Testis (tissue), 2 donors: ENCODE results near the gene TCP11.

Experiments
- CTCF ChIP-seq, 3 experiments: fragments of 450-650 bp in 2 of 3; fragments of 200-600 bp in 1 of 3; sonication (generic) in 1 of 3; IDR thresholded peaks; one replicate each; pipeline ENCODE4 v1.5.1; 2016 to 2019; ENCODE audit warnings: antibody characterized with exemption in 3 of 3, mild to moderate bottlenecking in 2 of 3, moderate library complexity in 1 of 3
- POLR2A ChIP-seq: fragments of 450-650 bp; IDR thresholded peaks from one replicate; pipeline ENCODE4 v1.6.1; 2017; ENCODE audit warnings: antibody characterized with exemption, mild to moderate bottlenecking, moderate library complexity

DNA sequence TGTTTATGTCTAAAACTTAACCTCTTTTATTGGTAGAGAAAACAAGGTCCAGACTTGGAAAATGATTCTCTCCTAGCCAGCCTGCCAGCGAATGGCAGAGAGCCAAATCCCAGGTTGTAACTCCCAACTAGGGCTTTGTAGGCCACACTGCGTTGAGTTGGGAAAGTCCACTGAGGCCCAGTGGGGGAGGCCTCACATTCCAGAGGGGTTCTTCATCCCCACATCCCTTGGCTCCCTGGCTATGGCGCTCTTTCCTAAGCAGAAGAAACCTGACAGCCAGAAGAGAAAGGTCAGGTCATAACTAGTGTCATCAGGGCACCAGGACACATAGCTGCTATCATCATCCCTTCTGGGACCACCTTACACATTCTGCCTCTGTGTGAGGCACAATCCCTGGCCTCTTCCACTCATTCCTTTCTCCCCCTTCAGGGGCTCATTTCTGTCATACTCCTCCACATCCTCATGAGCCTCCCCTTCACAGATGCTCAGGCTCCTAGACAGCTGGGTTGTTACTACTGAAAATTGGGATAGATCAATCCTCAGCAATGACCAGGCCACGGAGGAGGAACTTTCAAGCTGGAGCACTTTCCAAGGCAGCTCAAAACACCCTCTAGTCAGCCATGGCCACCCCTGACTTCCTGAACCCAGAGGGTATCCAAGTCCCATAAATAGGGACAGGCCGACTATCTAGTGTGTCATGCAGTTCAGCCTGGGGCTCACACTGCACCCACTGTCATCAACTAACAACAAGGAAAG is 48.6 kb downstream of the TCP11 start:
- TF ChIP-seq CTCF (IDR thresholded peaks at IDR 0.05) (no peak), POLR2A (no peak)
